Calu3 (cell line): ENCODE data around the gene GPR142. TPM values are rescaled to one million over a fixed set of nuclear protein-coding genes. Genes with fewer than 3 reads are reported as not detected.

ENCODE experiments used
- BruUV-seq: library from RNA; stranded (reverse); fragments of 400-500 nt; replicated peaks from 2 replicates; lab custom pipeline; 2021; lab: Mats Ljungman, UMichigan
- CTCF ChIA-PET: fragments of 300-600 bp; sonication (Branson Sonifier 250); formaldehyde crosslinking; loops from one replicate; lab custom pipeline; 2022; ENCODE audit warnings: antibody characterized with exemption; lab: Charles Lee
- DNase-seq: peaks from one replicate; pipeline ENCODE4 v3.0.0; 2022
- H3K27ac Mint-ChIP-seq: one replicate; pipeline ENCODE4 v1.8.0; 2022; ENCODE audit warnings: mixed read lengths; ENCODE audit not compliant: unreplicated experiment
- H3K27me3 Mint-ChIP-seq: one replicate; pipeline ENCODE4 v1.8.0; 2022; ENCODE audit warnings: mixed read lengths; ENCODE audit not compliant: unreplicated experiment
- H3K36me3 Mint-ChIP-seq: one replicate; pipeline ENCODE4 v1.8.0; 2022; ENCODE audit warnings: mild to moderate bottlenecking, moderate library complexity, mixed read lengths; ENCODE audit not compliant: insufficient read depth, unreplicated experiment
- H3K4me1 Mint-ChIP-seq: one replicate; pipeline ENCODE4 v1.8.0; 2022; ENCODE audit warnings: mild to moderate bottlenecking, low read depth, mixed read lengths; ENCODE audit not compliant: unreplicated experiment
- H3K4me3 Mint-ChIP-seq: one replicate; pipeline ENCODE4 v1.8.0; 2022; ENCODE audit warnings: mild to moderate bottlenecking, low read depth, moderate library complexity, mixed read lengths; ENCODE audit not compliant: unreplicated experiment
- H3K9me3 Mint-ChIP-seq: one replicate; pipeline ENCODE4 v1.8.0; 2022; ENCODE audit warnings: low read depth, mixed read lengths; ENCODE audit not compliant: unreplicated experiment
- CTCF ChIP-seq: fragments of 200-600 bp; IDR thresholded peaks from one replicate; pipeline ENCODE4 v1.8.0; 2022; ENCODE audit warnings: antibody characterized with exemption; ENCODE audit not compliant: unreplicated experiment
- intact Hi-C: fragments of 100-400 bp; cut with micrococcal nuclease; formaldehyde crosslinking; loops from one replicate; pipeline ENCODE4 v1.10.0; 2022; ENCODE audit not compliant: unreplicated experiment
- total RNA-seq: library from RNA; stranded (reverse); gene quantifications from 2 replicates; pipeline ENCODE4 v1.2.3, GENCODE V29; 2022

Gene GPR142
- total RNA-seq, 1 experiment from 2014 or later, result not detected

DNA sequence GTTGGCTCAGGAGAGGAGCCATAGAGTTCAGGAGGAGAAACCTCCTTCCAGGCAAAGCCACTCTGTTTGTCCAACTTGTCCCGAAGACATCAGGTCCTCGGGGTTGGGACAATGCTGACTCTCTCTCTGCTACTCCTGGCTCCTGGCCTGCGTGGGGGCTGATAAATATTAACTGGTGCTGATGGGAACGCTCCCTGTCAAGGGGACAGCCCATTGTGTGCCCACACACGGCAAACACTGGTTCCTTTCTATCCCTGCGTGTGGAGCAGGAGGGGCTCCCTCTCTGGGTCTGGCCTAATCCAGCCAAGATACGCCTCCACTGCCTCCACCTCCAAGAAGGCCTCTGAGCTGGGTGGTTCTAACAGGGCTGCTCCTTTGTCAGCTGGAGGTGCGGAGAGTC is 36.9 kb upstream of the GPR142 start:
- H3K27me3 Mint-ChIP-seq, result peaks cover 84% of the 10 kb centered on the region
- H3K4me1 Mint-ChIP-seq, result no peaks in the 10 kb centered on the region
- intact Hi-C loops, result no loop called here
- TF ChIP-seq CTCF, result no peak
- CTCF ChIA-PET, result no interaction called here
- no peak overlapping the region for H3K27ac Mint-ChIP-seq
- H3K4me3 Mint-ChIP-seq, result no peak overlapping the region
- DNase-seq, result no peak
- no peaks in the 10 kb centered on the region for H3K9me3 Mint-ChIP-seq
- no TSS peak for BruUV-seq
- H3K36me3 Mint-ChIP-seq, result no peaks in the 10 kb centered on the region

- Mint-ChIP-seq H3K27ac (no peak overlapping the region), H3K9me3 (no peaks in the 10 kb centered on the region), H3K4me1 (no peaks in the 10 kb centered on the region), H3K4me3 (no peak overlapping the region), H3K36me3 (no peaks in the 10 kb centered on the region), H3K27me3 (peaks cover 91% of the 10 kb centered on the region)
- TF ChIP-seq CTCF, result no peak
- intact Hi-C loops, result no loop called here
- CTCF ChIA-PET, result interaction anchor here (0.7 kb wide), 1 partner anchor 621 kb away, joined by 3 read pairs; no protein-coding TSS in a partner anchor
- DNase-seq, result no peak
- no TSS peak for BruUV-seq
These were observed 35.2 kb upstream of the GPR142 start for GRCh38 chr17:74332017-74332650.

GRCh38 chr17:74332763-74333283 is 34.5 kb upstream of the GPR142 start:
- Mint-ChIP-seq H3K36me3 (no peaks in the 10 kb centered on the region), H3K27me3 (peaks cover 95% of the 10 kb centered on the region), H3K27ac (no peak overlapping the region), H3K4me1 (no peaks in the 10 kb centered on the region), H3K9me3 (no peaks in the 10 kb centered on the region), H3K4me3 (no peak overlapping the region)
- TF ChIP-seq CTCF, result no peak
- intact Hi-C loops, result no loop called here
- CTCF ChIA-PET, result interaction anchor here (0.7 to 1.5 kb wide), 2 partner anchors 9 to 1192 kb away, joined by 5 to 8 read pairs; no protein-coding TSS in a partner anchor
- DNase-seq, result no peak
- no TSS peak for BruUV-seq

- no peaks in the 10 kb centered on the region for H3K36me3 Mint-ChIP-seq
- TF ChIP-seq CTCF, result no peak
- H3K27ac Mint-ChIP-seq, result no peak overlapping the region
These were observed 32.8 kb upstream of the GPR142 start for GRCh38 chr17:74334393-74335039.

More at GRCh38 chr17:74334393-74335039, 32.8 kb upstream of the GPR142 start:
- Mint-ChIP-seq H3K9me3 (no peaks in the 10 kb centered on the region), H3K4me1 (no peaks in the 10 kb centered on the region), H3K27me3 (peaks cover 97% of the 10 kb centered on the region), H3K4me3 (no peak overlapping the region)
- DNase-seq, result no peak
- no TSS peak for BruUV-seq
- intact Hi-C loops, result no loop called here
- CTCF ChIA-PET, result interaction anchor here (0.5 to 1.5 kb wide), 3 partner anchors 11 to 34 kb away, joined by 4 to 8 read pairs (median 4); no protein-coding TSS in a partner anchor
